Thyroid gland (tissue), 4 donors: ENCODE data around the gene CHRNA1. TPM values are rescaled to one million over a fixed set of nuclear protein-coding genes. Genes with fewer than 3 reads are reported as not detected.

Experiments used
- DNase-seq, 2 donors: peaks; one replicate each; pipeline ENCODE4 v3.0.0-alpha.2; 2019
- H3K27ac ChIP-seq, 3 donors: fragments of 200-600 bp; sonication (generic); 1 replicate in 2 of 3; 2 replicates in 1 of 3; pipeline ENCODE4 v1.5.1; 2016 to 2019; ENCODE audit warnings: mild to moderate bottlenecking in 1 of 3, moderate library complexity in 1 of 3
- H3K27me3 ChIP-seq: fragments of 200-600 bp; sonication (generic); one replicate; pipeline ENCODE4 v1.5.1; 2019
- H3K36me3 ChIP-seq, 2 donors: fragments of 200-600 bp; sonication (generic); one replicate each; pipeline ENCODE4 v1.5.1; 2016 to 2019
- H3K4me1 ChIP-seq, 2 donors: fragments of 200-600 bp; sonication (generic); one replicate each; pipeline ENCODE4 v1.5.1; 2017 to 2019
- H3K4me3 ChIP-seq, 3 donors: fragments of 200-600 bp; sonication (generic); replicated peaks in 1 of 3; 1 replicate in 2 of 3; 2 replicates in 1 of 3; pipeline ENCODE4 v1.5.1; 2016; ENCODE audit warnings: mild to moderate bottlenecking in 1 of 3
- H3K9me3 ChIP-seq: fragments of 200-600 bp; sonication (generic); one replicate; pipeline ENCODE4 v1.5.1; 2017
- CTCF ChIP-seq, 6 experiments: fragments of 200-600 bp in 3 of 6; fragments of 450-650 bp in 3 of 6; sonication (generic) in 3 of 6; IDR thresholded peaks; one replicate each; pipeline ENCODE4 v1.5.1; 2016 to 2019; ENCODE audit warnings: antibody characterized with exemption in 6 of 6, mild to moderate bottlenecking in 2 of 6, inconsistent platforms in 1 of 6, moderate library complexity in 1 of 6
- POLR2A ChIP-seq, 2 donors: fragments of 450-650 bp; IDR thresholded peaks; one replicate each; pipeline ENCODE4 v1.6.1; 2017; ENCODE audit warnings: antibody characterized with exemption in 2 of 2, mild to moderate bottlenecking in 2 of 2, moderate library complexity in 1 of 2
- WGBS, 2 donors: methylation state at CpG; one replicate each; pipeline ENCODE4 v1.1.5; 2017; 5-methylcytosine and 5-hydroxymethylcytosine counted together
- intact Hi-C: fragments of 100-400 bp; cut with DNase I; formaldehyde crosslinking; loops from one replicate; pipeline ENCODE4 v1.15.1; 2023
- total RNA-seq, 4 donors: library from RNA; depleted of rRNA; stranded (reverse); fragments of >200 nt; gene quantifications; one replicate each; pipeline ENCODE4 v1.2.3, GENCODE V29; 2016

CHRNA1 gene
- total RNA-seq, 4 donors from 2014 or later: not detected

- Histone ChIP-seq H3K9me3 (no peaks in the 10 kb centered on the region), H3K36me3 (no peaks in the 10 kb centered on the region), H3K27ac (no peak overlapping the region), H3K27me3 (no peaks in the 10 kb centered on the region), H3K4me3 (no peak overlapping the region), H3K4me1 (no peaks in the 10 kb centered on the region)
- intact Hi-C loops: no loop called here
- WGBS, 2 donors: 80% methylated on average over 5 of the region's 5 CpGs
- DNase-seq: no peak
- TF ChIP-seq CTCF (IDR thresholded peaks at IDR 0.05): no peak
- TF ChIP-seq POLR2A (IDR thresholded peaks at IDR 0.05): no peak
Measured at GRCh38 chr2:174787487-174788205, 23.4 kb upstream of the CHRNA1 start.

GRCh38 chr2:174786066-174786725, 21.9 kb upstream of the CHRNA1 start:
- no peak overlapping the region for H3K4me3 ChIP-seq
- intact Hi-C loops: no loop called here
- no peaks in the 10 kb centered on the region for H3K36me3 ChIP-seq
- no peak for DNase-seq
- 74 to 80% methylated on average over 8 of the region's 8 CpGs for WGBS, 2 donors
- no peaks in the 10 kb centered on the region for H3K4me1 ChIP-seq
- no peak overlapping the region for H3K27ac ChIP-seq
- H3K9me3 ChIP-seq: no peaks in the 10 kb centered on the region
- H3K27me3 ChIP-seq: no peaks in the 10 kb centered on the region
- TF ChIP-seq POLR2A (IDR thresholded peaks at IDR 0.05): no peak
- TF ChIP-seq CTCF (IDR thresholded peaks at IDR 0.05): no peak

- H3K27ac ChIP-seq: no peak overlapping the region
Measured at GRCh38 chr2:174785481-174785880, 21.2 kb upstream of the CHRNA1 start.

GRCh38 chr2:174784909-174785308, 20.6 kb upstream of the CHRNA1 start:
- H3K27ac ChIP-seq: no peak overlapping the region
- H3K4me1 ChIP-seq: no peaks in the 10 kb centered on the region
- TF ChIP-seq POLR2A (IDR thresholded peaks at IDR 0.05): no peak
- no peak for TF ChIP-seq CTCF (IDR thresholded peaks at IDR 0.05)
- no peaks in the 10 kb centered on the region for H3K9me3 ChIP-seq
- H3K36me3 ChIP-seq: no peaks in the 10 kb centered on the region
- H3K27me3 ChIP-seq: no peaks in the 10 kb centered on the region
- intact Hi-C loops: no loop called here
- no peak overlapping the region for H3K4me3 ChIP-seq
- DNase-seq: no peak
- 88 to 92% methylated on average over 5 of the region's 5 CpGs for WGBS, 2 donors

More at GRCh38 chr2:174785481-174785880, 21.2 kb upstream of the CHRNA1 start:
- WGBS, 2 donors: 69 to 77% methylated on average over 3 of the region's 3 CpGs
- H3K4me1 ChIP-seq: no peaks in the 10 kb centered on the region
- no peak for DNase-seq
- no peaks in the 10 kb centered on the region for H3K9me3 ChIP-seq
- no peaks in the 10 kb centered on the region for H3K36me3 ChIP-seq
- H3K4me3 ChIP-seq: no peak overlapping the region
- intact Hi-C loops: no loop called here
- TF ChIP-seq POLR2A (IDR thresholded peaks at IDR 0.05) (no peak), CTCF (IDR thresholded peaks at IDR 0.05) (no peak)
- H3K27me3 ChIP-seq: no peaks in the 10 kb centered on the region

GRCh38 chr2:174784316-174784715, 20.0 kb upstream of the CHRNA1 start:
- no peak for DNase-seq
- no peaks in the 10 kb centered on the region for H3K27me3 ChIP-seq
- no peaks in the 10 kb centered on the region for H3K36me3 ChIP-seq
- no peaks in the 10 kb centered on the region for H3K9me3 ChIP-seq
- no peaks in the 10 kb centered on the region for H3K4me1 ChIP-seq
- no peak for TF ChIP-seq CTCF (IDR thresholded peaks at IDR 0.05)
- TF ChIP-seq POLR2A (IDR thresholded peaks at IDR 0.05): no peak
- no peak overlapping the region for H3K4me3 ChIP-seq
- 90 to 91% methylated on average over 6 to 7 of the region's 7 CpGs for WGBS, 2 donors
- no peak overlapping the region for H3K27ac ChIP-seq
- intact Hi-C loops: no loop called here
